ENCODE results near the gene SPACDR. TPM values are rescaled to one million over a fixed set of nuclear protein-coding genes. Genes with fewer than 3 reads are reported as not detected.

Gene SPACDR
- total RNA-seq, 1 donor from 2014 or later: 1.4 TPM

GRCh38 chr7:100432053-100432452 lies 32.0 kb downstream of the SPACDR start:
- Mint-ChIP-seq H3K27me3 (ENCODE audit: low read depth) (peaks cover 27% of the 10 kb centered on the region), H3K27ac (ENCODE audit: unreplicated experiment) (no peak overlapping the region), H3K36me3 (ENCODE audit: low read depth) (peaks cover 27% of the 10 kb centered on the region), H3K4me1 (peaks cover 60% of the 10 kb centered on the region), H3K9me3 (no peaks in the 10 kb centered on the region), H3K4me3 (peak overlapping the region; percentile 94)
- no peak for TF ChIP-seq CTCF (conservative IDR thresholded peaks at IDR 0.05)
- DNase-seq (ENCODE audit: low read depth, low spot score): no peak

GRCh38 chr7:100431286-100431735 lies 32.7 kb downstream of the SPACDR start:
- no peak overlapping the region for H3K27ac Mint-ChIP-seq (ENCODE audit: unreplicated experiment)
- TF ChIP-seq CTCF (conservative IDR thresholded peaks at IDR 0.05): no peak
- H3K4me1 Mint-ChIP-seq: peaks cover 57% of the 10 kb centered on the region
- no peaks in the 10 kb centered on the region for H3K9me3 Mint-ChIP-seq
- peaks cover 24% of the 10 kb centered on the region for H3K27me3 Mint-ChIP-seq (ENCODE audit: low read depth)
- peaks cover 24% of the 10 kb centered on the region for H3K36me3 Mint-ChIP-seq (ENCODE audit: low read depth)
- no peak for DNase-seq (ENCODE audit: low read depth, low spot score)
- peak overlapping the region; percentile 94 for H3K4me3 Mint-ChIP-seq

GRCh38 chr7:100430493-100431285 lies 33.4 kb downstream of the SPACDR start:
- Mint-ChIP-seq H3K4me1 (peaks cover 55% of the 10 kb centered on the region), H3K27ac (ENCODE audit: unreplicated experiment) (peak overlapping the region; percentile 86), H3K27me3 (ENCODE audit: low read depth) (peaks cover 26% of the 10 kb centered on the region), H3K4me3 (peak overlapping the region; percentile 94), H3K36me3 (ENCODE audit: low read depth) (peaks cover 23% of the 10 kb centered on the region), H3K9me3 (no peaks in the 10 kb centered on the region)
- DNase-seq (ENCODE audit: low read depth, low spot score): no peak
- no peak for TF ChIP-seq CTCF (conservative IDR thresholded peaks at IDR 0.05)

GRCh38 chr7:100429637-100430492 lies 34.2 kb downstream of the SPACDR start, which contains the start of gene MEPCE:
MEPCE (plus strand) TSS chr7:100429831; CDS start chr7:100430019, 188 bp downstream.
- H3K9me3 Mint-ChIP-seq: no peaks in the 10 kb centered on the region
- peak; percentile 100 for DNase-seq (ENCODE audit: low read depth, low spot score)
- H3K27ac Mint-ChIP-seq (ENCODE audit: unreplicated experiment): peak within 1 kb of the TSS; percentile 100
- peak within 1 kb of the TSS; percentile 97 for H3K4me3 Mint-ChIP-seq
- H3K36me3 Mint-ChIP-seq (ENCODE audit: low read depth): peaks cover 23% of the 10 kb centered on the region
- peaks cover 50% of the 10 kb centered on the region for H3K4me1 Mint-ChIP-seq
- TF ChIP-seq CTCF (conservative IDR thresholded peaks at IDR 0.05): no peak
- peaks cover 23% of the 10 kb centered on the region for H3K27me3 Mint-ChIP-seq (ENCODE audit: low read depth)

- peak overlapping the region; percentile 97 for H3K4me3 Mint-ChIP-seq
- peaks cover 19% of the 10 kb centered on the region for H3K36me3 Mint-ChIP-seq (ENCODE audit: low read depth)
- peak; percentile 100 for DNase-seq (ENCODE audit: low read depth, low spot score)
Observed at GRCh38 chr7:100428967-100429636, 35.0 kb downstream of the SPACDR start.

More at GRCh38 chr7:100428967-100429636, 35.0 kb downstream of the SPACDR start:
- H3K27me3 Mint-ChIP-seq (ENCODE audit: low read depth): peaks cover 23% of the 10 kb centered on the region
- no peak for TF ChIP-seq CTCF (conservative IDR thresholded peaks at IDR 0.05)
- peak overlapping the region; percentile 100 for H3K27ac Mint-ChIP-seq (ENCODE audit: unreplicated experiment)
- H3K9me3 Mint-ChIP-seq: no peaks in the 10 kb centered on the region
- H3K4me1 Mint-ChIP-seq: peaks cover 44% of the 10 kb centered on the region
